HG02840 (cell line): ENCODE results near the gene CHST5.
"Not testable (repeated sequence)": the region's sequence is repeated elsewhere in the genome, so short reads cannot be mapped to it uniquely, and the experiment has no call there.

Source experiments
- ATAC-seq: cut with Tn5 transposase; IDR thresholded peaks from one replicate; pipeline ENCODE4 v1.9.1; 2021; ENCODE audit warnings: mild to moderate bottlenecking, moderate library complexity, moderate number of reproducible peaks; ENCODE audit not compliant: unreplicated experiment, low FRiP score

Gene CHST5

GRCh38 chr16:75552951-75553350 lies 17.0 kb upstream of the CHST5 start:
- no peak for ATAC-seq

- ATAC-seq: no peak
These were observed 14.3 kb upstream of the CHST5 start for GRCh38 chr16:75550211-75550662.

GRCh38 chr16:75548456-75548855 lies 12.5 kb upstream of the CHST5 start:
- not testable (repeated sequence) for ATAC-seq

GRCh38 chr16:75546293-75546692 lies 10.4 kb upstream of the CHST5 start:
- ATAC-seq: no peak

GRCh38 chr16:75545879-75546278 lies 10.0 kb upstream of the CHST5 start:
- not testable (repeated sequence) for ATAC-seq

DNA sequence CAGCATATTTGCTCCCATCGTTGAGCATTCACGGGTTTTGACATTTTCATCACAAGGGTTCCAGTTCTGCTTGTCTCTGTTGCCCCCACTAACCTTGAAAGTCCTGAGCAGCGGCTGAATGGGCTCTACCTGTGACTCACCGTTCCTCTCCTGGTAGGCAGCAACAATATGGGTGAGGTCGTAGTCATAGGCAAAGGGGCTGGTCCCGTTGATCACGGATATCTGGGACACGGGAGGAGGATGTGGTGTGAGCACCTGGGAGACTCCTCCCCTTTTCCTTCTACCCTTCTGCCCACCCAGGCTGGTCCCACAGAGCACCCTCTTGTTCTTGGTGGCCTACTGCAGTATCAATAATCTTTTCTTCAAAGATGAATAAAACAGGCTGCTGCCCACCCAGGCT lies 6.6 kb upstream of the CHST5 start:
- not testable (repeated sequence) for ATAC-seq

DNA sequence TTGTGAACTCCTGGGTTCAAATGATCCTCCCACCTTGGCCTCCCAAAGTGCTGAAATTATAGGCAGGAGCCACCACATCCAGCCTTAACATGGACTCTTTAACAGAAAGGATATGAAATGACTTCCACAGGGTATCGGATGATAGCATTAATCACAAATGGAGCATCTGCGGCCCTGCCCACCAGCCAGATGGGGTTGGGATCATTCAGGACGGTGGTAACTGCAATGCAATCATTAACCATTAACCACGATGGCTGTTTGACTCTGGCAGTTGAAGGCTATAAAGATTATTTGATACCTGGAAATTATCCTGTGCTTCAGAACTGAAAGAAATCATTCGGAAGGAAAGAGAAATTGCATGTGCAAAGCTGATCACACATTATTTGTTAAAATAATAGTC lies 5.3 kb upstream of the CHST5 start:
- ATAC-seq: no peak

DNA sequence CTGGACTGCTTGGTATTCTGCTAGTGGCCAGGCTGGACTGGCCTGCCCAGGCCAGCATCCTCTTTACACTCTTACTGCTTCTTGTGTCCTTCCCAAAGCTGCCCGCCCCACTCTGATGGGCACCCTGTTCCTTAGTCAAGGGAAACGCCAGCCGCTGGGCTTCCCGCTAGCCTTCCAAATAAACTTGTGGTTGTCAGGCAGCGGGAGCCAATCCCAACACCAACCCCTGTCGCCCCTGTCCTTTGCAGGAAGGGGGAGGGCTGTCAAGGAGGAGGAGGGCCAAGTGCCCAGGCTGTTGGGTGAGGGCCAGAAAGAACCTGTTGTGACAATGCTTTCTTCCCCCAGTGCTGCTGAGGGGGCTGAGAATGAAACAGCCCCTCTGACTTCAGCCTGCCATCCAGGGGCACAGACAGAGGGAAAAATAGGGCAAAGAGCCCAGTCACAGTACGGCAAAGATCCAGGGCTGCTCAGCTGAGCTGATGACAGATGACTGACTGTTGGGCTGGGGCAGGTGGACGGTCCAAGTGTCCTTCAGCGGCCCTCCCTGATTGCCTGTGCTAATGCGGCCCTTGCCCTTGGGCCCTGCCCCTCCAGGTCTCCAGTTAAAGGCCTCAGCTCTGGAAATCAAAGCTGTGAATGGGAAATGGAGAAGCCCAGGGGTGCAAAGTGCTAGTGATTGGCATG lies 3.1 kb upstream of the CHST5 start:
- ATAC-seq: not testable (repeated sequence)

- no peak for ATAC-seq
These were observed 1.9 kb upstream of the CHST5 start for GRCh38 chr16:75537776-75538175.

DNA sequence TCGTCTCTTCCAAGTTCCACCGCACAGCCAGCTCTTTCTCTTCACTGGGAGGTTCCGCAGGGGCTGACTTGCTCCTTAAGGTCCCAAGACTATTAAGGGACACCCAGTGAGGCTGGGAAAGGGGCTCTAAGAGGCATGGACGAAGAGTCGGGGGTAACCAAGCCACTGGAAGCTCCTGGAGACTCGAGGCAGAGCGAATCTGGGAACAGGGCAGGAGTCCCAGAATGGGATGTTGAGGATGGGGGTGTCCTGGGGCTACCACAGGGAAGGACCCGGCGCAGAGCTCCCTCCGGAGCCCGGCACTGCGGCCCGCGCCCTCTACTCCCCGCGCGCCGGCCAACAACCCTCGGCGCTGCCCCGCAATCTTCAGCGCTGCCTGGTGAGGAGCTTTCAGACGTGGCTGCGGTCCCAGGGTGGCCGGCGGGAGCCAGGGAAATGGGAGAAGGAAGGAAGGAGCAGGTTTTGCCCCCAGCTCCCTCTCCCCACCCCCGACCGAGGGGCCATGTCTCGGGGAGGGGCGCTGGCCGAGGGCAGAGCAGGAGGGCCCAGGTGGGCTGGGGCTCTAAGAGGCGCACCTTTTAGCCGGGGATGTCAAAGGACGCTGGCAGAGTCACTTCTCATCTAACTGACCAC lies 581 bp downstream of the CHST5 start:
- ATAC-seq: no peak

- ATAC-seq: no peak
These were observed 1.2 kb downstream of the CHST5 start for GRCh38 chr16:75534560-75535205.

DNA sequence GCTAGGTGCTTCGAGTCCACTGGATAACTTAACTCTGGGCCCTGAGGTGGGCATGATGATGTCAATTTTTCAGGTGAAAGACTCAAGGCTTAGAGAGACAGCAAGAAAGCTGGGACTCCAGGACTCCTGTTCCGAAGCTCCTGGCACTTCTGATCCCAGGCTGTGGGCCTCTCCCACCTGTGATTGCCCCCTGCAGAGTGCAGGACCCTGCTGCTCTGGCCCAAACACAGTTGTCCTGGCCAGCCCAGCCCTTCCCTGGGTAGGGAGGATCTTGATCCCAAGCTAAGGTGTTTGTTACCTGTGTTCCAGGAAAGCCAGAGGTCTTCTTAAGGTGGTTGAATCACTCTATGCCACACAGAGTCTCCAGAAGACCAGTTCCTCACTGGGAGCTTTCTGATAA lies 3.1 kb downstream of the CHST5 start:
- no peak for ATAC-seq

DNA sequence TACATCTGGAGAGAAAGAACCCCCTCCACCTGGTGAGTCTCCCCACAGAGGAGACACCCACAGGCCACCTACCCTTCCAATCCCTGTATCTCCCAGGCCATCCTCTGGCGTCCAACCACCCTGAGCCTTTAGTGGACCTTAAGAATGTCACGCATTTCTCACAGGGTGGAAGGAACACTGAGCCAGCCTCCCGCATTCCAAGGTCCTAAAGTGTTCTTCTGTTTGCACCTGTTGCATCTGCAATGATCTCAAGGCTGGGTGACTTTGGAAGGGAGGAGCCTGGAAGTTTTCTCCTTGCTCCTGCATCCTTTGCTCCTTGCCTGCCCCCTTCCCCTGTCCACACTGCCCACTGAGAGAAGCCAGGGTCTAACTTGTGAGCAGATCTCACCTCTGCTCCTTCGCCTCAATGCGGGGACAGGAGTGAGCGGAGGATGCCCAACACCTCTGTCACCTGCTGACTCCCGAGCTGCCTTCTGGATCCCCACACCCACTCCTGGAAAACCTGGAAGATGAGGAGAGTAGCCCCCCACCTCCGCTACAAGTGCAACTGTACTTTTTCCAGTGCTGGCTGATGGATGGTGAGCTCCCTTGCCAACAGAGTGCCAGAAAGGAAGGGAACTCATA lies 3.7 kb downstream of the CHST5 start:
- no peak for ATAC-seq

DNA sequence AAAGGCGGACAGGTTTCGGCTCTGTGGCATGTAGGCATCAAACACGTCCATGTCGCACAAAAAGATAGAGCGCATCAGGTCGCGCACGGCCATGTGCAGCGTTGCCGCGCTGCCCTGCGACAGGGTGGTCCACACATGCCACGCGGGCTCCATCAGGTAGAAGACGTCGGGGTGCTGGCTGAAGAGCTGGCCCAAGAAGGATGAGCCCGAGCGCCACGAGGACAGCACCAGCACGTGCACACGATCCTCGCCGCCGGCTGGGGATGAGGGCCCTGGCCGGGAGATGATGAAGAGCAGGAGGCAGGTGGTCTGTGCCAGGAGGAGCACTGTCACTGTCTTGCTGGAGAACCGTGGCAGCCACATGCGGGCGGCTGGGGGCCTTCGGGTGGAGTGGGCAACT lies 5.9 kb downstream of the CHST5 start:
- ATAC-seq: no peak

GRCh38 chr16:75529056-75529905 lies 6.6 kb downstream of the CHST5 start:
- no peak for ATAC-seq

DNA sequence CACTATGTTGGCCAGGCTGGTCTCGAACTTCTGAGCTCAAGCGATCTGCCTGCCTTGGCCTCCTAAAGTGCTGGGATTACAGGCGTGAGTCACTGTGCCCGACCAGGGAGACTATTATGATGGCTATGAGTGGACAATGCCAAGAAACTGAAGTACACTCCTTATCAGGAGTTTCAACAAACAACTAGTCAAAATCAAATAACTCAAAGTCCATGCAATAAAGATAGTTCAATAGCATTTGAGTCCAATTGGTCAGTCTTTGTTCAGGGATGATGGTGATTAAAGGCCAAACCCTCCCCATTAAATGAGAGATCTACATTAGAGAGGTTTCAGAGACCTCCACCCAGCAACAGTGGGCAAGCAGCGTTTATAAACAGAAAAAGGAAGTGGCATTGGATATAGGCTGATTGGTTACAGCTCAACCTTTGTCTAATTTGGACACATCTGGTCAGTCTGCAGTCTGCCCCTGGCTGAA lies 8.0 kb downstream of the CHST5 start:
- ATAC-seq: no peak

DNA sequence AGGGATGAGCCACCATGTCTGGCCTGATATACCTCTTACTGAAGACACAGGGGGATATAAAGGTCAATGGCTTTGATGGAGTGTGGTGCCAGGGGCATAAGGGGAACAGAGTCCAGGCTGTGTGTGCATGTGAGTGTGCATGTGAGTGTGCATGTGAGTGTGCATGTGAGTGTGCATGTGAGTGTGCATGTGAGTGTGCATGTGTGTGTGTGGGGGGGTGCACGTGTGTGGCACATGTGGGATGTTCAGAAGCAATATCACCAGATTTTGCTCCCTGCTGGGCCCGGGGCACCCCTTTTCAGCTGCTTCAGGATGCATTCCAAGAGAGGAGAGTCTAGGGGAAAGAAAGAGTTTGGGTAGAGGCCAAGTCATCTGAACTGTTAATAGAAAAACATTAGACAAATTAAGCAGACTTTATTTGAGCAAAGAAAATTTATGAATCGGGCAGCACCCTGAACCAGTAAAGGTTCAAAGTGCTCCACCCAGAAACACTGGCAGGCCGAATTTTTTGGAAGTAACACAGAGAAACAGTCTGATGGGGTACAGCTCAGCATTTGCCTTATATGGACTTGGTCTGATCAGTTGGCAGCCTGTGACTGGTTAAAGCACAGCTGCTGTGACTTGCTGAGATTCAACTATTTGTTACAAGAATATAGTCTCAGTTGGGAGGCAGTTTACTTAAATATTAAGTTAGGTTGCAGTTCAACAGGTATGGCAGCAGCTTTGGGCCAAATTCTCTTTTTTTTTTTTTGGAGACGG lies 9.7 kb downstream of the CHST5 start:
- no peak for ATAC-seq

DNA sequence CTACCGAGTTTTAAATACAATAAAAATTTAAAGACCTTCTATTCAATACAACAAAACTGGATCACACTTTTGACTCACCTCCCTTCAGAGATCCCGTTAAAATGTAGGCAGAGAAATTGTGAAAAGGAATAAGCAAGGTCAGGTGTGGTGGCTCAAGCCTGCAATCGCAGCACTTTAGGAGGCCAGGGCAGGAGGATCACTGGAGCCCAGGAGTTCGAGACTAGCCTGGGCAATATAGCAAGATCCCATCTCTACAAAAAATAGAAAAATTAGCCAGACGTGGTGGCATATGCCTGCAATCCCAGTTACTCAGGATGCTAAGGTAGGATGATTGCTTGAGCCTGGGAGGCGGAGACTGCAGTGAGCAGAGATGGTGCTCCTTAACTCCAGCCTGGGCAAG lies 16.7 kb downstream of the CHST5 start:
- ATAC-seq: no peak

- peak; percentile 30 for ATAC-seq
These were observed 19.5 kb downstream of the CHST5 start for GRCh38 chr16:75516189-75516966.
